Measurements from ENCODE around the gene DTHD1. TPM values are rescaled to one million over a fixed set of nuclear protein-coding genes. Genes with fewer than 3 reads are reported as not detected.

DTHD1 gene
- total RNA-seq, 1 experiment from 2014 or later, result not detected

- Histone ChIP-seq H2AFZ (ENCODE audit: low read length) (no peak overlapping the region), H3K79me2 (ENCODE audit: low read length) (no peaks in the 10 kb centered on the region), H4K20me1 (ENCODE audit: low read length) (no peaks in the 10 kb centered on the region), H3K9me2 (replicated peaks; ENCODE audit: low read length) (no peaks in the 10 kb centered on the region), H3F3A (ENCODE audit: low read length, unreplicated experiment) (no peaks in the 10 kb centered on the region), H3K9me3 (ENCODE audit: low read length) (no peaks in the 10 kb centered on the region), H3K4me2 (ENCODE audit: low read length) (no peak overlapping the region), H3K4me1 (ENCODE audit: insufficient read depth, low read length) (peaks cover 17% of the 10 kb centered on the region), H3K9ac (ENCODE audit: low read length) (no peak overlapping the region), H3K36me3 (ENCODE audit: low read depth, low read length) (no peaks in the 10 kb centered on the region), H3K4me3 (ENCODE audit: low read length) (no peak overlapping the region), H3K27me3 (ENCODE audit: low read length) (no peaks in the 10 kb centered on the region), H3K27ac (ENCODE audit: low read length) (no peak overlapping the region)
- no TSS peak for BruUV-seq (replicated peaks)
- POLR2A ChIA-PET (ENCODE audit: unreplicated experiment), result no interaction called here
- no peak for TF ChIP-seq EZH2phosphoT487 (IDR thresholded peaks at IDR 0.05; ENCODE audit: borderline replicate concordance, low read length)
- TF ChIP-seq, protein P1, sequence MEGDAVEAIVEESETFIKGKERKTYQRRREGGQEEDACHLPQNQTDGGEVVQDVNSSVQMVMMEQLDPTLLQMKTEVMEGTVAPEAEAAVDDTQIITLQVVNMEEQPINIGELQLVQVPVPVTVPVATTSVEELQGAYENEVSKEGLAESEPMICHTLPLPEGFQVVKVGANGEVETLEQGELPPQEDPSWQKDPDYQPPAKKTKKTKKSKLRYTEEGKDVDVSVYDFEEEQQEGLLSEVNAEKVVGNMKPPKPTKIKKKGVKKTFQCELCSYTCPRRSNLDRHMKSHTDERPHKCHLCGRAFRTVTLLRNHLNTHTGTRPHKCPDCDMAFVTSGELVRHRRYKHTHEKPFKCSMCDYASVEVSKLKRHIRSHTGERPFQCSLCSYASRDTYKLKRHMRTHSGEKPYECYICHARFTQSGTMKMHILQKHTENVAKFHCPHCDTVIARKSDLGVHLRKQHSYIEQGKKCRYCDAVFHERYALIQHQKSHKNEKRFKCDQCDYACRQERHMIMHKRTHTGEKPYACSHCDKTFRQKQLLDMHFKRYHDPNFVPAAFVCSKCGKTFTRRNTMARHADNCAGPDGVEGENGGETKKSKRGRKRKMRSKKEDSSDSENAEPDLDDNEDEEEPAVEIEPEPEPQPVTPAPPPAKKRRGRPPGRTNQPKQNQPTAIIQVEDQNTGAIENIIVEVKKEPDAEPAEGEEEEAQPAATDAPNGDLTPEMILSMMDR (conservative IDR thresholded peaks at IDR 0.05; ENCODE audit: low read depth, low read length), result no peak
- TF ChIP-seq EZH2 (IDR thresholded peaks at IDR 0.05; ENCODE audit: low read length, unreplicated experiment), result no peak
- intact Hi-C loops (cut with micrococcal nuclease), result no loop called here
- ATAC-seq (no peak), DNase-seq (no peak)
- CTCF ChIA-PET, result no interaction called here
Measured at GRCh38 chr4:36278789-36279188, 2.6 kb upstream of the DTHD1 start.

DNA sequence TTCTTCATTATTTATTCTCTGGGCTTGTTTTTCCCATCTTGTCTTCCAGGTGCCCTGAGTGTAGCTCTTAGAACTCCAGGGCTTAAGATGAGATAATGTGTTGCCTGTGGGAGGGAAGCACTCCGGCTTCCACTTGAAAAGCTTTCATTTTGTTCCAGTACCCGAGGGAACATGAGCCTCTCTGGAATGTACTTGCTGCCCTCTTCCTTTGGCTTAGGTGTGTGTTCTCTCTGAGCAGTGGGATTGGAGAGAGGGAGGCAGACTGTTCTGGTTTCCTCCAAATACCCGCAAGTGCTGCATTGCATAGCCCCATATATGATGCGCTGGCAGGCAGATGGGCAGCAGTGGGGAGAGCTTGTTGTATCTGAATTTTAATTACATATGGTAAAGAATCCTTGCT is 861 bp upstream of the DTHD1 start:
- intact Hi-C loops (cut with micrococcal nuclease), result loop anchor here (2.0 kb wide), 1 partner anchor 38 kb away; no protein-coding TSS in a partner anchor
- no peak overlapping the region for H3K9ac ChIP-seq (ENCODE audit: low read length)
- no peaks in the 10 kb centered on the region for H3K36me3 ChIP-seq (ENCODE audit: low read depth, low read length)
- H3F3A ChIP-seq (ENCODE audit: low read length, unreplicated experiment), result no peaks in the 10 kb centered on the region
- H2AFZ ChIP-seq (ENCODE audit: low read length), result no peak overlapping the region
- H3K27ac ChIP-seq (ENCODE audit: low read length), result no peak overlapping the region
- no peaks in the 10 kb centered on the region for H3K9me2 ChIP-seq (replicated peaks; ENCODE audit: low read length)
- H4K20me1 ChIP-seq (ENCODE audit: low read length), result no peaks in the 10 kb centered on the region
- no peaks in the 10 kb centered on the region for H3K9me3 ChIP-seq (ENCODE audit: low read length)
- DNase-seq (no peak), ATAC-seq (no peak)
- peaks cover 12% of the 10 kb centered on the region for H3K4me1 ChIP-seq (ENCODE audit: insufficient read depth, low read length)
- no peak overlapping the region for H3K4me3 ChIP-seq (ENCODE audit: low read length)
- H3K4me2 ChIP-seq (ENCODE audit: low read length), result no peak overlapping the region
- TF ChIP-seq, protein P1 (conservative IDR thresholded peaks at IDR 0.05; ENCODE audit: low read depth, low read length), result no peak
- TF ChIP-seq EZH2 (IDR thresholded peaks at IDR 0.05; ENCODE audit: low read length, unreplicated experiment) (no peak), EZH2phosphoT487 (IDR thresholded peaks at IDR 0.05; ENCODE audit: borderline replicate concordance, low read length) (no peak)
- POLR2A ChIA-PET (ENCODE audit: unreplicated experiment), result no interaction called here
- CTCF ChIA-PET, result no interaction called here
- no peaks in the 10 kb centered on the region for H3K27me3 ChIP-seq (ENCODE audit: low read length)
- H3K79me2 ChIP-seq (ENCODE audit: low read length), result no peaks in the 10 kb centered on the region
- no TSS peak for BruUV-seq (replicated peaks)

GRCh38 chr4:36282503-36283030 is 1.2 kb downstream of the DTHD1 start:
- ATAC-seq (no peak), DNase-seq (no peak)
- Histone ChIP-seq H2AFZ (ENCODE audit: low read length) (no peak overlapping the region), H4K20me1 (ENCODE audit: low read length) (no peaks in the 10 kb centered on the region), H3K4me3 (ENCODE audit: low read length) (no peak overlapping the region), H3K9me2 (replicated peaks; ENCODE audit: low read length) (no peaks in the 10 kb centered on the region), H3K4me2 (ENCODE audit: low read length) (no peak overlapping the region), H3K9me3 (ENCODE audit: low read length) (no peaks in the 10 kb centered on the region), H3K36me3 (ENCODE audit: low read depth, low read length) (no peaks in the 10 kb centered on the region), H3K27me3 (ENCODE audit: low read length) (no peaks in the 10 kb centered on the region), H3K79me2 (ENCODE audit: low read length) (no peaks in the 10 kb centered on the region), H3K9ac (ENCODE audit: low read length) (no peak overlapping the region), H3K4me1 (ENCODE audit: insufficient read depth, low read length) (peaks cover 21% of the 10 kb centered on the region), H3K27ac (ENCODE audit: low read length) (no peak overlapping the region), H3F3A (ENCODE audit: low read length, unreplicated experiment) (no peaks in the 10 kb centered on the region)
- CTCF ChIA-PET, result no interaction called here
- POLR2A ChIA-PET (ENCODE audit: unreplicated experiment), result no interaction called here
- BruUV-seq (replicated peaks), result no TSS peak
- TF ChIP-seq EZH2phosphoT487 (IDR thresholded peaks at IDR 0.05; ENCODE audit: borderline replicate concordance, low read length), result no peak
- no peak for TF ChIP-seq EZH2 (IDR thresholded peaks at IDR 0.05; ENCODE audit: low read length, unreplicated experiment)
- TF ChIP-seq, protein P1 (conservative IDR thresholded peaks at IDR 0.05; ENCODE audit: low read depth, low read length), result no peak
- intact Hi-C loops (cut with micrococcal nuclease), result no loop called here

Measured in PC-3 (cell line).